K562 (cell line): Measurements from ENCODE around the gene TMEM43. TPM values are rescaled to one million over a fixed set of nuclear protein-coding genes. Genes with fewer than 3 reads are reported as not detected.

Experiments
- CUX1 ChIP-seq: fragments of 200-800 bp; sonication (Bioruptor generic); IDR thresholded peaks from 2 replicates; pipeline ENCODE4 v1.6.1; 2016; ENCODE audit warnings: missing genetic modification characterization, missing compliant biosample characterization
- DIDO1 ChIP-seq: fragments of 450-650 bp; IDR thresholded peaks from 2 replicates; pipeline ENCODE4 v1.6.1; 2016; ENCODE audit warnings: low read depth, missing biosample characterization, missing genetic modification characterization
- MECOM ChIP-seq: fragments of 250-450 bp; sonication (Bioruptor Pico); IDR thresholded peaks from 2 replicates; pipeline ENCODE4 v1.8.0; 2022; ENCODE audit warnings: inconsistent platforms
- NR1H2 ChIP-seq: sonication (generic); formaldehyde crosslinking; IDR thresholded peaks from 2 replicates; pipeline ENCODE4 v1.4.0; 2020; ENCODE audit warnings: mild to moderate bottlenecking, missing genetic modification reagents
- ZNF121 ChIP-seq: sonication (generic); formaldehyde crosslinking; conservative IDR thresholded peaks from 2 replicates; pipeline ENCODE4 v1.8.0; 2022; ENCODE audit warnings: missing genetic modification reagents
- ZNF76 ChIP-seq: fragments of 250-450 bp; sonication (Bioruptor Pico); IDR thresholded peaks from 2 replicates; pipeline ENCODE4 v1.4.0; 2020; ENCODE audit warnings: mild to moderate bottlenecking, moderate library complexity, borderline replicate concordance
- polyA plus RNA-seq, 8 experiments: library from polyadenylated mRNA; depleted of rRNA in 4 of 8; stranded (reverse) in 5 of 8; unstranded in 3 of 8; fragments of >200 nt; fragmentation: Nextera tagmentation in 2 of 8; fragmentation: Illumina TruSeq in 1 of 8; extraction: Ambion mirVana in 2 of 8; extraction: Trizol in 1 of 8; gene quantifications; 2 replicates each; pipeline versions ENCODE4 v1.2.1 to v1.2.3, GENCODE V29; 2011 to 2014; ENCODE audit warnings: inconsistent platforms in 1 of 8, missing spikeins in 1 of 8
- total RNA-seq, 7 experiments: library from RNA; depleted of rRNA in 6 of 7; stranded (reverse); fragments of >200 nt in 6 of 7; fragmentation: Illumina TruSeq in 2 of 7; extraction: Trizol in 2 of 7; gene quantifications; 2 replicates each; pipeline versions ENCODE4 v1.2.1 to v1.2.3, GENCODE V29; 2011 to 2021; ENCODE audit warnings: low replicate concordance in 1 of 7
- TF ChIP-seq, protein P1 (sequence below): fragments of 450-650 bp; IDR thresholded peaks from 2 replicates; pipeline ENCODE4 v1.6.1; 2016; ENCODE audit warnings: missing biosample characterization, missing genetic modification characterization

TMEM43 gene
- total and polyA plus RNA-seq, 9 of the 15 experiments (the other 6 are each of a cell fraction or from before 2014, with no cell fraction given) = 16.7 to 46.1 (median 35.7) TPM

- TF ChIP-seq CUX1 (CRISPR knock-in tag) = no peak
- no peak for TF ChIP-seq ZNF76 (CRISPR knock-in tag)
- TF ChIP-seq, protein P1, sequence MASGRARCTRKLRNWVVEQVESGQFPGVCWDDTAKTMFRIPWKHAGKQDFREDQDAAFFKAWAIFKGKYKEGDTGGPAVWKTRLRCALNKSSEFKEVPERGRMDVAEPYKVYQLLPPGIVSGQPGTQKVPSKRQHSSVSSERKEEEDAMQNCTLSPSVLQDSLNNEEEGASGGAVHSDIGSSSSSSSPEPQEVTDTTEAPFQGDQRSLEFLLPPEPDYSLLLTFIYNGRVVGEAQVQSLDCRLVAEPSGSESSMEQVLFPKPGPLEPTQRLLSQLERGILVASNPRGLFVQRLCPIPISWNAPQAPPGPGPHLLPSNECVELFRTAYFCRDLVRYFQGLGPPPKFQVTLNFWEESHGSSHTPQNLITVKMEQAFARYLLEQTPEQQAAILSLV = no peak
- TF ChIP-seq MECOM (CRISPR knock-in tag) = no peak
- TF ChIP-seq NR1H2 = no peak
- no peak for TF ChIP-seq ZNF121
- TF ChIP-seq DIDO1 (tag) = no peak
Measured at GRCh38 chr3:14156843-14157561, 32.1 kb downstream of the TMEM43 start (continued).
